ENCODE measurements around the gene CNTNAP5.

CNTNAP5 gene

DNA sequence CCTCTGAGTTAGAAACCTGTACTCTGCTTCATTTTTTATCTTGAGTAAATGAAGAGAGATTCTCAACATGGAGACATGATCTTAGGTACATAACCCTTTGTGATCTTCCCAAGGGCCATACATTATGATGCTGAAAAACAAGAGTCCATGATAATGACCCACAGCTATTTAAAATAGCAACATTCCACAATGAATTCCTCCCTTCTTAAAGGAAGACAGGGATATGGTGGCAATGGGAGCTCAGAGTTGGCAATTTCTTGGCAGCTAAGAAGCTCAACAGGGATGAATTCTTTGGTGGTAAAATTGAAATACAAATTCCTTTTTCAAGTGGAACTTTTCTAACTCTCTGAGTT lies 638.5 kb downstream of the CNTNAP5 start:
- no peak overlapping the region for H3K4me3 ChIP-seq (ENCODE audit: low read depth, low read length)
- TF ChIP-seq, protein P1, sequence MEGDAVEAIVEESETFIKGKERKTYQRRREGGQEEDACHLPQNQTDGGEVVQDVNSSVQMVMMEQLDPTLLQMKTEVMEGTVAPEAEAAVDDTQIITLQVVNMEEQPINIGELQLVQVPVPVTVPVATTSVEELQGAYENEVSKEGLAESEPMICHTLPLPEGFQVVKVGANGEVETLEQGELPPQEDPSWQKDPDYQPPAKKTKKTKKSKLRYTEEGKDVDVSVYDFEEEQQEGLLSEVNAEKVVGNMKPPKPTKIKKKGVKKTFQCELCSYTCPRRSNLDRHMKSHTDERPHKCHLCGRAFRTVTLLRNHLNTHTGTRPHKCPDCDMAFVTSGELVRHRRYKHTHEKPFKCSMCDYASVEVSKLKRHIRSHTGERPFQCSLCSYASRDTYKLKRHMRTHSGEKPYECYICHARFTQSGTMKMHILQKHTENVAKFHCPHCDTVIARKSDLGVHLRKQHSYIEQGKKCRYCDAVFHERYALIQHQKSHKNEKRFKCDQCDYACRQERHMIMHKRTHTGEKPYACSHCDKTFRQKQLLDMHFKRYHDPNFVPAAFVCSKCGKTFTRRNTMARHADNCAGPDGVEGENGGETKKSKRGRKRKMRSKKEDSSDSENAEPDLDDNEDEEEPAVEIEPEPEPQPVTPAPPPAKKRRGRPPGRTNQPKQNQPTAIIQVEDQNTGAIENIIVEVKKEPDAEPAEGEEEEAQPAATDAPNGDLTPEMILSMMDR (IDR thresholded peaks at IDR 0.05; ENCODE audit: control insufficient read depth, extremely low read depth, insufficient read depth) = no peak
- DNase-seq (ENCODE audit: low read depth) = no peak

DNA sequence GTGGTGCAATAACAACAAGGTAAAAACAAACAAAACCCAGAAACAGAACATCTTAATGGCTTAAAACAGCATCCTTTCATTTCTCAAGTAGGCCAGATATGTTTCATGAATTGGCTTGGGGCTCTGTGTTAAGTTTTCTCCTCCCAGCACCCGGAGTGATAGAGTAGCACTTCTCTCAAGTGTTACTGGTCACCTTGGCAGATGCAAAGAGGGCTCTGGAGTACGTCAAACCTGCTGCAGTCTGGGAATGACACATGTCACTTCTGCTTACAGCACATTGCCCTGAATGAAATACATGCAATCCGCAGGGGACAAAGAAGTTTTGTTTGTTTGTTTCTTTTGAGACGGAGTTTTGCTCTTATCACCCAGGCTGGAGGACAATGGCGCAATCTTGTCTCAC lies 639.3 kb downstream of the CNTNAP5 start:
- no peak overlapping the region for H3K4me3 ChIP-seq (ENCODE audit: low read depth, low read length)
- TF ChIP-seq, protein P1 (IDR thresholded peaks at IDR 0.05; ENCODE audit: control insufficient read depth, extremely low read depth, insufficient read depth) = no peak
- no peak for DNase-seq (ENCODE audit: low read depth)

DNA sequence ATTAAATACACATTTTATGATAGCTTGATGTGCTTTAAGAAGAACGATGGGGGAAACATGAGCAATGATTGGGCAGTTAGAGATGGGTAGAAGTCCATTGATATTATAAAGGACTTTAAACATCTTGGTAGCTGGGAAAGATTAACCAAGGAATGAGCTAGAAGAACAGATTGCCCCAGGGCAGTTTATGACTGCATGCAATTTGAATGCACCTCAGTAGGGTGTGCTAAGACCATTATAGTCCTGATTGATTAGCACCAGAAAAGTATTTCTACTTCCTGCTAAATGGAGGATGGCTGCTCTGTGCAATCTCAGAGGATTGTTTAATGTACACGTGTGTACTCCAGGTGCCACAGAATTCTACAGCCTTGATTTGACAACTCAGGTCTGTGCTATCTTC lies 641.9 kb downstream of the CNTNAP5 start:
- no peak overlapping the region for H3K4me3 ChIP-seq (ENCODE audit: low read depth, low read length)
- TF ChIP-seq, protein P1 (IDR thresholded peaks at IDR 0.05; ENCODE audit: control insufficient read depth, extremely low read depth, insufficient read depth) = no peak
- no peak for DNase-seq (ENCODE audit: low read depth)

DNA sequence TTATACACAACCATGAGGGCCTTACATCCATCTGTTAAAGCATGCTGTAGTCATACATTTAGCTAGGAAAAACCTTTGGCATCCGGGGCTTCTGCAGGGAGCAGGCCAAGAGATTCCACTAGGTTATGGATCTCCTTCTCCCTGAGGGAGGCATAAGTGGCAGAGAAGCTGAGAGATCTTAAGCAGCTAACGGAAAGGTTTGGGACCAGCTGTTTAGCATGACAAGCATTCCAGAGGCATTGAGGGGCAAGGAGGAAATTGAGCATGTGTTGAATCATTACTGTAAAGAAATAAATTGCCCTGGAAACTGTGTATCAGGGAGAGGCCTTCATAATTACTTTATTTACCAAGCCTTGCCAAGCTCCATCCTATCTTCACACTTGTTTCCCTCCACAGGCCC lies 643.1 kb downstream of the CNTNAP5 start:
- H3K4me3 ChIP-seq (ENCODE audit: low read depth, low read length) = no peak overlapping the region
- TF ChIP-seq, protein P1 (IDR thresholded peaks at IDR 0.05; ENCODE audit: control insufficient read depth, extremely low read depth, insufficient read depth) = no peak
- DNase-seq (ENCODE audit: low read depth) = no peak

DNA sequence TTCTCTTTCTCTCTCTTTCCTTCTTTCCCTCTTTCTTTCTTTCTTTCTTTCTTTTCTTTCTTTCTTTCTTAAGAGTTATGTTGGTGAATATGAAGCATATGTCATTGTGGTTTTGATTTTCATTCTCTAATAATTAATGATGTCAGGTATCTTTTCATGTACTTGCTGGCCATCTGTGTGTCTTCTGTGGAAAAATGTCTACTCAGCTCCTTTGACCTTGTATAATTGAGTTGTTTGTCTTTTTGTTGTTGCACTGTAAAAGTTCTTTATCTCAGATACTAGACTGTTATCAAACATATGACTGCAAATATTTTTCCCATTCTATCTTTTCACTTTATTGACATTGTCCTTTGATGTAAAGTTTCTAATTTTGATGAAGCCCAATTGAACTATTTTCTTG lies 645.1 kb downstream of the CNTNAP5 start:
- TF ChIP-seq, protein P1 (IDR thresholded peaks at IDR 0.05; ENCODE audit: control insufficient read depth, extremely low read depth, insufficient read depth) = no peak
- no peak overlapping the region for H3K4me3 ChIP-seq (ENCODE audit: low read depth, low read length)
- no peak for DNase-seq (ENCODE audit: low read depth)

DNA sequence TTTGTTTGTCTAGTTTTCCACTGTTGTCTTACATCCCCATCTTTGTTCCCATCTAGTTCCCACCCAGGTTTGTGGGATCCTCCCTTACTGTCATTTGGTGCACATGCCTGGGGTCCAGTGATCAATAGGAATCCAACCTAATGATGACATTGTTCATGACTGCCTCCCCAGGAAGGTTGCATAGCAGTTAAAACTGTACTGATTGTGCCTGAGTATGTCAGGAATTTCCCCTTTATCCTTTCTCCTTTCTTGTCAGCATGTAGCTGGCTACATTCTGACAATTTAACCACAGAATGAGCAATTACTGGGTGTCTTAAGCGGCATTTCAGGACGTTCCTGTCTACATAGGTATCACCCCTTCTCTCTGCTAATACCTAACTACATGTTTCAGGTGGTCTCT lies 653.0 kb downstream of the CNTNAP5 start:
- H3K4me3 ChIP-seq (ENCODE audit: low read depth, low read length) = no peak overlapping the region
- TF ChIP-seq, protein P1 (IDR thresholded peaks at IDR 0.05; ENCODE audit: control insufficient read depth, extremely low read depth, insufficient read depth) = no peak
- DNase-seq (ENCODE audit: low read depth) = no peak

DNA sequence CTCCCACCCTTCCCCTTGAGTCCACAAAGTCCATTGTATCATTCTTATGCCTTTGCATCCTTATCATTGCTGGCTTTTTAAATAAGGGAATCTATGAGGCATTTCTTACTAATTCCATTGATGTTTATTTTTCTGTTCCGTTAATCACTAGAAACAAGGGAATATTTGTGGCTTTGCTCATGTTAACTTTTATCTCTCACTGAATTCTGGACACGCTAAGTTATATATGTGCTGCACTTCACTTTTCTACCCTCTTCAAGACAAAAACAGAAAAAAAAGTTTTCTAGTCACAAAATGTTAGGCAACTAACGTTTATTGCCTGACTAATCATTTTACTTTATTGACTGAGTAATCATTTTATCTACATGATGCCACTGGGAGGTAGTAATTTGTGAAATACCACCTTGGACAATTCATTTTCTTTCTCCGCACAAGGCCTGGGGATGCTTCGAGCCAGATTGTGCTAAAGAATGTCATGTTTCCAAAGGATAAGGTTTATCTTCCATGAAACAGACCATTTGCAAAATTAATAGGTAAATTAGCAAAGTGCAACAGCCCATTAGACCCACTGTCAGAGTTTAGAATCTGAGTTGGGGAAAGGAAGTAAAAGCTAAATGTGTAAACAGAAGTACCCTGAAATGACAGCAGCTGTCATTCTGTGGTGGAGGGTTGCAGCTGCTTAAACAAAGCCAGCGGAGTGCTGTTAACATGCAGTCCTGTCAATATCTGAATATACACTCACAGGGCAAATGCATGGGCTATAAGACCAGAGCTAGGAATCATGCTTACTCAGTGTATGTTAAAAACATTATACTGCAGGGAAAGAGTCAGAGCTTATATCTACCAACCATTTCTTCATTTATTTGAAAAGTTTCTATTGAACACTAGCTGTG lies 658.7 kb downstream of the CNTNAP5 start:
- no peak for DNase-seq (ENCODE audit: low read depth)
- H3K4me3 ChIP-seq (ENCODE audit: low read depth, low read length) = no peak overlapping the region
- TF ChIP-seq, protein P1 (IDR thresholded peaks at IDR 0.05; ENCODE audit: control insufficient read depth, extremely low read depth, insufficient read depth) = no peak
